Esophagus squamous epithelium (tissue), 4 donors: ENCODE measurements around the gene MGAT5.

Experiments used
- CTCF ChIP-seq, 6 experiments: fragments of 450-650 bp in 4 of 6; fragments of 200-600 bp in 2 of 6; sonication (generic) in 2 of 6; IDR thresholded peaks; one replicate each; pipeline ENCODE4 v1.5.1; 2016 to 2019; ENCODE audit warnings: antibody characterized with exemption in 6 of 6, mild to moderate bottlenecking in 4 of 6, moderate library complexity in 4 of 6
- POLR2A ChIP-seq, 4 donors: fragments of 450-650 bp; IDR thresholded peaks; one replicate each; pipeline ENCODE4 v1.6.1; 2017; ENCODE audit warnings: antibody characterized with exemption in 4 of 4, mild to moderate bottlenecking in 4 of 4, moderate library complexity in 3 of 4

GRCh38 chr2:134312482-134312881 lies 58.6 kb downstream of the MGAT5 start:
- TF ChIP-seq CTCF (IDR thresholded peaks at IDR 0.05) (no peak), POLR2A (IDR thresholded peaks at IDR 0.05) (no peak)
